GM21526 (cell line): ENCODE data around the gene OR2J1.
"Not testable (repeated sequence)": the region's sequence is repeated elsewhere in the genome, so short reads cannot be mapped to it uniquely, and the experiment has no call there.

ENCODE experiments used
- ATAC-seq: cut with Tn5 transposase; IDR thresholded peaks from one replicate; pipeline ENCODE4 v1.9.1; 2021; ENCODE audit warnings: moderate library complexity; ENCODE audit not compliant: unreplicated experiment, low FRiP score

Gene OR2J1

DNA sequence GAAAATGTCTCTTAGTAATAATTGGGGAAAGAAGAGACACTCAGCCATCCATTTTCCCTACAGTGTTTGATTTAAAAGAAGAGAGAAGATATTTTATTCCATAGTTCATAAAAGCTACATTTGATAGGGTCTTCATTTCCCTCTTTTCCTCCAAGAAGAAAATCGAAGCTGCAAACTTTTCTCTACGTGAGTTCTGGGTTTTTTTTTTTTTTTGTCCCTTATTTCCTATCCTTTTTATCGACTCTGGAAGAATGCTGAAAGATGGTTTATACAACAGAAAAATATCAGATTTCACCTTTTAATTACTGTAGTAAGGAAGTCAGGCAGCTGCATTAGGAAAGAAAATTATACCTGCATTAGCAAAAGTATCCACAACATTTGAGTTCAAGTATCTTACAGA is at the start of gene OR2J1:
Gene OR2J1, plus strand, starts transcription at position 301 of the 400 bp plus-strand sequence. CDS start 1,453 bp downstream, outside the sequence.
- ATAC-seq = no peak

DNA sequence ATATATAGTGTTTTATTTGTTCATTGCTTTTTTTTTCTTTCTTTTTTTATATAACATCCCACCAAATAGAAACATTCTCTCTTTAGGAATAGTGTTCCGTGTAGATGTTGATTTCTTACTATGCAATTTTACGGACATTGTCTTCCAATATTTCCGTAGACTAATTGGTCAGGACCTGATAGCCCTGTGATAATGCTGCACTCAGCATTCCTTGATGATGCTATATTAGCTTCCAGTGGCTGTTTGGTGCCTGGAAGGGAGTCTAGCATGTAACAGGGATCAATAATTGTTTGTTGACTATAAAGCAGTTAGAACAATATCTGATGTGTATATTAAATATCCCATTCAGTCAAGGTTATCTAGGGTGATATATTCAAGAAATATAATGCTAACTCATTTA is 47.6 kb upstream of the OR2J1 start:
- no peak for ATAC-seq

DNA sequence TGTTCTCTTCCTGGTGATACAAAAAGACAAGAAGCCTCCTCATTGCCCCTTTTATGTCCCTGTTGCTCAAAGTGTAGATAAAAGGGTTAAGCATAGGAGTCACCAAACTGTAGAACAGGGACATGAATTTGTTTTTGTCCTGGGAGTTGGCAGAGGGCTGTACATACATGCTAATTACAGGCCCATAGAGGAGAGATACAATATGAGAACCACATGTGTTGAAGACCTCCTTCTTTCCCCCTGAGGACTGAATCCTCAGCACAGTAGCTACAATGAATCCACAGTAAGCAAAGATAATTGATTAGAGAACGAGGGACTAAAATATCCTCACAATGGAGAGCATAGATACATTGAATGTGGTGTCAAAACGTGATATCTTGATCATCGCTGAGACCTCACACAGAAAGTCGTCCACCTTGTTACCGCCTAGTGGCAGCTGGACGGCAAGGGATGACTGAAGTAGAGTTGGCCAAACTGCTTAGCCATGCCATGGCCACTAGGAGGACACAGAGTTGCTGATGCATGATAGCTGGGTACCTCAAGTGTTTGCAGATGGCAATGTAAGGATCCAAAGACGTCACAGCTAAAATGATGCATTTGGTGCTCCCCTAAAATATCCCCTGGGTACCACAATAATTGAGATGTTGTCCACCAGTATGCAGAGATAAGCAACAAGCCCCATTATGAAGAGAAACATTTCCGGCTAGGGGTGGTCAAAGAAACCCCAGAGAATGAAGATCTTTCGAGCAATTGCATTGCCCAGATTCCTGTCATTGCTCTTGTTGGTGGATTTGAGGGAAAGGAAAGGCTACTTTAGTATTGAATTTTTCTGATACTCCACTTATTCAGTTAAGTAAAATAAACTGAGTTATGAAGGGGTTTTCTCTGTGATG is 27.2 kb upstream of the OR2J1 start:
- no peak for ATAC-seq

DNA sequence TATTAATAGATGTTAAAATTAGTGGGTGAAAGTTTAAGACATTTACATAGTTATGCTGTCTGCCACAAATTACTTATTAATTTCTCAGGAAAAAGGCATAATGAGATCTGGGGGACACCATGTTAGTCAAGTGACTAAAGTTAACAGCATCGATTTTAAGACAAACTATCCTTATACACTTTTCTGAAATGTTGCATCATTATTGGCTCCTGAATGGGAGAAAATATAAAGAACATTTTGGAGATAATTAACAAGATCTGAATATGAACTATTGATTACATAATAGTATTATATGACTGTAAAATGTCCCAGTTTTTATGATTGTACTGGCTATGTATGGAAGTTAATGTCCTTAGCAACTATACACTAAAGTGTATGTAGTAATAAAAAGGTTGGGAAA is 20.1 kb upstream of the OR2J1 start:
- no peak for ATAC-seq

DNA sequence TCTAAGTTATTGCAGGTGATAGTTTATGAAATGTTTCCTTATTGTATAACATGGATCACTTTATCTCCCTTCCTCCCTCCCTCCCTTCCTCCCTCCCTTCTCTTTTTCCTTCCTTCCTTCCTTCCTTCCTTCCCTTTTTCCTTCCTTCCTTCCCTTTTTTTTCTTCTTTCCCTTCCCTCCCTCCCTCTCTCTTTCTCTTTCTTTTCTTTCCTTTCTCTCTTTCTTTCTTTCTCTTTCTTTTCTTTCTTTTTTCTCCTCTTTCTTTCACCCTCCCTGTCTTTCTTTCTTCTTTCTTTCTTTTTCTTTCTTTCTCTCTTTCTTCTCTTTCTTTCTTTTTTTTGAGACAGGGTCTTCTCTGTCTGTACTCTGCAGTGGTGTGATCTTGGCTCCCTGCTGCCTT is 18.0 kb upstream of the OR2J1 start:
- no peak for ATAC-seq

DNA sequence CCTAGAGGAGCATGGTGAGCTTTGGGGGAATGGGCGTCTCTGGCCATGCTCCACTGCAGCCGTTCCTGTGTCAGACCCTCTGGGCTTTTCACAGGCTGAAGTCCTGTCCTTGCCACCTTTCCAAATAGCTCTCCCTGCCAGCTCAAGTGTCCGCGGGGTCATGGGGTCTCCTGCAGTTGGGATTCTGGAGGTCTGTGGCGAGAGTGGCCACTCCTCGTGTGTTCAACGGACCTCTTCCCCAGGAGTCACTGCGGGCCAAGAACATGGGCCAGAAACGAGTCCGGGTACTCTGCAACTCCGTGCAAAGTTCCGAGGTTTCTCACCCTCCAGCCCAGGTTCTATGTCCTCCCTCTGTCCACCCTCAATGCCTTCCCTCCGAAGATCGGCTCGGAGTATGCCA is 16.8 kb upstream of the OR2J1 start:
- no peak for ATAC-seq

DNA sequence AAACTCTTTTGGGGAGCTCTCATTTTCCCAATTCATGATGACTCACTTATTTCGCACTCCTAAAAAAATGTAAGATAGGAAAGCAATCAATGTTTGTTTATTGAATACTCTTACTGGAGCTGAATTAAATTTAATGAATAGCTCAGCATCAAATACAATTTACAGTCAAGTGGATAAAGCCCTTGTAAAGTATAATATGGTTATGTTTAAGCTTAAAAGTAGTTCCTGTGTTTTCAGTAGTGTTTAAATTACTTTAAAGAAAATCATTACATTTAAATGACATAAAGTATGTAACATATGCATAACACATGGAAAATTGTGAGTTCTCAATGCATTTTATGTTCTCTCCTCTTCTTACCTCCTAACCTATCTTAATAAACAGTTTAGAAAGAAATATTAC is 12.1 kb upstream of the OR2J1 start, which contains the start of gene OR2B3:
Gene OR2B3, minus strand, starts transcription at position 101 of the 400 bp plus-strand sequence. Its CDS starts 65 bp downstream, at position 36.
- ATAC-seq = no peak

DNA sequence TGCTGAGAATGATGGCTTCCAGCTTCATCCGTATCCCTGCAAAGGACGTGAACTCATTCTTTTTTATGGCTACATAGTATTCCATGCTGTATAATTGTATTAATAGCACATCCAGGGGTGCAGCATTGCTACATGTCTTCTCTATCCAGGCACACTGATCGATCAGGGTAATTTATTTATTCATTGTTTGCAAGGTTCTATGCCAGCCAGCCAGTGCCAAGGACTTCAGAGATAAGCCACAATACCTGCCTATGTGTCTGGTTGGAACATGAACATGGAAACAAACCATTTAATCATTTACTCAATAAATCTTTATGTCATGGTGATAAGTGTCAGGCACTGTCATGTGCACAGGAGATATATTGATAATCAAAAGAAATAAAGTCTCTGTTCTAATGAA is 6.3 kb upstream of the OR2J1 start:
- ATAC-seq = no peak

DNA sequence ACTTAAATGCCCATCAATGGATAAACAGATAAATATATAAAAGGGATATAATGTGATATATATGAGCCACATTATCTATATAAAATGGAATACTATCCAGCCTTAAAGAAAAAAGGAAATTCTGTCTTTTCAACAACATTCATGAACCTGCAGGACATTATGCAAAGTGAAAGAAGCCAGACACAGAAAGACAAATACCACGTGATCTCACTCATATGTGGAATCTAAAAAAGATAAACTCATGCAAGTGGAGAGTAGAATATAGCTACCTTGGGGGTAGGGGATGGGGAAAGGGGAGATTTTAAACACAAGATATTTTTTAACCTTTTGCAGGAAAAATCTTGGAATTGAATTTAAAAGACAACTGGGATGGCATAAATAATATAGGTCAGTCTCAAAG is 1.5 kb upstream of the OR2J1 start:
- no peak for ATAC-seq

DNA sequence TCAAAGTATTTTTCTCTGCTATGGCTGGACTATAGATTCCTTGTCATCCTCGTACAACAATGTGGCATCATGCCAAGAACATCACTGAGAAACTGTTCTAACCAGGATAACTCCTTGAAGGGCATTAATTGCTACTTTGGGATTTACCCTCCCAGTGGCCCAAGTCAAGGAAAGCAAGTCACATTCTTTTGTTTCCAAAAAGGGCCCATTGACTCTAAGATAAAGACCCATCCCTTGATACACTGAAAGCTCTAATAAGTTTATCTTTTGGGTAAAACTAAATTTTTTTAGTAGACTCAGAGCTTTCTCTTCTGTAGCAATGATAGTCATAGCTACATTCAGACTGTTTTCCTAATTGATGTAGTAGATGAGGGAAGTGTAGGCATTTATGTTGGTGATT is 8.5 kb downstream of the OR2J1 start, which contains the start of gene OR2J3:
Gene OR2J3, plus strand, starts transcription at position 301 of the 400 bp plus-strand sequence. CDS start 3,833 bp downstream, outside the sequence.
- ATAC-seq = no peak

DNA sequence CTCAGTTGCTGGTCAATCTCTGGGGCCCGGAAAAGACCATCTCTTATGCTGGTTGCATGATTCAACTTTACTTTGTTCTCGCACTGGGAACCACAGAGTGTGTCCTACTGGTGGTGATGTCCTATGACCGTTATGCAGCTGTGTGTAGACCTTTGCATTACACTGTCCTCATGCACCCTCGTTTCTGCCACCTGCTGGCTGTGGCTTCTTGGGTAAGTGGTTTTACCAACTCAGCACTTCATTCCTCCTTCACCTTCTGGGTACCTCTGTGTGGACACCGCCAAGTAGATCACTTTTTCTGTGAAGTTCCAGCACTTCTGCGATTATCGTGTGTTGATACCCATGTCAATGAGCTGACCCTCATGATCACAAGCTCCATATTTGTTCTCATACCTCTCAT is 12.8 kb downstream of the OR2J1 start:
- ATAC-seq = no peak

DNA sequence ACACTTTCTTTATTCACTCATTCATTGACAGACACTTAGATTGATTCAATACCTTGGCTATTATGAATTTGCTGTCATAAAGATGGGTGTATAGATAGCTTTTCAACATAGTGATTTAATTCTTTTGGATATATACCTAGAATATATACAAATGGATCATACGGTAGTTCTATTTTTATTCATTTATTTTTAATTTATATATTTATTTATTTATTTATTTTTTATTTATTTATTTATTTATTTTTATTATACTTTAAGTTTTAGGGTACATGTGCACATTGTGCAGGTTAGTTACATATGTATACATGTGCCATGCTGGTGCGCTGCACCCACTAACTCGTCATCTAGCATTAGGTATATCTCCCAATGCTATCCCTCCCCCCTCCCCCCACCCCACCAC is 15.7 kb downstream of the OR2J1 start:
- ATAC-seq = not testable (repeated sequence)

DNA sequence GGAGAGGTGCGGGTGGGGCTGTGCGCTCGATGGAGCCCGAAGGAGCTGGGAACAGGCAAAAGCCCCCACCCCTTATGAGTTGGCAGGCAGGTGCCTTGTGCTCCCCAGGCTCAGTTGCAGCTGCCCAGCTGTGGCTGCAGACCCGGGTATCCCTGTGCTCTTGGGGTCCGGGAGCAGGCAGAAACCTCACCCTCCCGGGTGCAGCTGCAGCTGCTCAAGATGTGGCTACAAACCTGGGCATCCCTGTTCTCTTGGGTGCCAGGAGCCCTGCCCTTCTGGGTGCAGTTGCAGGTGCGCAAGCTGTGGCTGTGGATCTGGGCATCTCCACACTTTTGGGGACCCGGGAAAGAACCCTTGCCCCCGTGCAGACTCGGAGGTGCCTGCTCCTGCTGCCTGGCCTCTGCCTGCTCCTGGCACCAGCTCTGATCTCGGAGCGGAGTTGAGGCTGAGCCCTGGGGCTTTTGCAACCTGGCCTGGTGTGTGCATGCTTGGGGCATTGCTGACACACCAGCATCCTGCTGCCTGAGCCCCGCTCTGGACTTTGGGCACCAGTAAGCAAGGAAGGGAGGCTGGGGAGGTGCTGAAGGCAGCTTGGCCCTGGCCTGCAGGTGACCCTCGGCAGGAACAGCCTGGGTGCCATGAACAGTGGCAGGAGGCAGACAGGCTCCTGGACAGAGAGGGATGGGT is 30.2 kb downstream of the OR2J1 start:
- no peak for ATAC-seq

DNA sequence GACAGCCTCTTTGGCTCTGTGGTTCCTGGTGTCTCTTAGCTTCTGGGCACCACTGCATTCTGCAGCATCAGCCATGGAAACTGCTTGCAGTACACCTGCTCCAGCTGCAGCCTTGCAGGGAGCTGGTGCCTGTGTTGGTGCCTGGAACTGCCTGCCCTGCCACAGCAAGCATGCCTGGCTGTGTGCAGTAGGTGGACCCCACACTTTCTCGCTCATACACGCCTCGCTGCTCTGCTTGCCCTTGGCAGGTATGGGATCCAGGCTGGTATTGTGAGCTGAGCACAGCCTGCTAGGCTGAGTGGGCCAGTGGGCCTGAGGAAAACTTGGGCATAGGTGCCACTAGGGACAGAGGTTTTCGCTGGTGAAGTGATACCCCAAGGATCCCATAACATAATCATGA is 31.4 kb downstream of the OR2J1 start:
- ATAC-seq = no peak

DNA sequence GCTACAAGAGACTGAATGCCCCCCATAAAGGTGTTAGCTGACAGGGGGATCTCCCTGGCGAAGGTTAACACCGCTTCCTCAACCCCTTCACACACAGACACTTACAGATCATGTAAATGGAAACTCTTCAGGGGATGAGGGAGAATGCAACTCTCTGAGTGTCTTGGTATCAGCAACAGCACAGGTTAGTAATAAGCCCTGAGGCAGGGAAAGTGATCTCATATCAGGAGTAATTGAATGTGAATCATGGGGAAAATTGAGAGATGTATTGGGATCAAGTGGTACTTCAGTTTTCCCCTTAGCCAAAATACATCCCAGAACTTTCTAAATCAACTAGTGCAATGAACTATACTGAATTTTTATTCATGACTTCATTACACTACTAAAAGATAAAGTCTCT is 32.4 kb downstream of the OR2J1 start:
- ATAC-seq = no peak

DNA sequence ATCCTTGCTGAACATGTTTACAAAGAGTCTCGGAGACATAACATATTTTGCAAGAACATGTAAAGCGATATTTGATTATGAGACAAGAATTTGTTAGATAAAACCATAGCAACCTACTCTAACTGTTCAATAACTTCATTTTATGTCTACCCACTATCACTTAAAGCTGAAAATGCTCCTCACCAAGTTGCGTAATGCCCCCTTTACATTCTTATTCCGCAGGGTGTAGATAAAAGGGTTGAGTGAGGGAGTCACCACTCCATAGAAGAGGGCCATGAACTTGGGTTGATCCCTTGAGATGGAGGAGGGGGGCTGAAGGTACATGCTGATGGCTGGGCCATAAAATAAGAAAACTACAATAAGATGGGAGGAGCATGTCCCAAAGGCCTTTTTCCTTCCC is 38.4 kb downstream of the OR2J1 start:
- ATAC-seq = no peak

DNA sequence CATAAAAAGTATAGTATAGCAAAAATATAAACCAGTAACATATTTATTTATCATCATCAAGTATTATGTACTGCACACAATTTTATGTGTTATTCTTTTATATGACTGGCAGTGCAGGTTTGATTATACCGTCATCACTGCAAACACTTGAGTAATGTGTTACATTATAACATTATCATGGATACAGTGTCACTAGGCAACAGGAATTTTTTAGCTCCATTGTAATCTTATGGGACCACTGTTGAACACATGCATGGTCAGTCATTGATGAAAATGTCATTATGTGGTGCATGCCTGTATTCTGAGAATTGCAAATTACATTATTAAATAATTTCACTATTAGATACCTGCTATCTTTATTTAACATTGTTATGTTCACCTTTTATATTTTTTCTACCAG is 42.3 kb downstream of the OR2J1 start:
- ATAC-seq = no peak

DNA sequence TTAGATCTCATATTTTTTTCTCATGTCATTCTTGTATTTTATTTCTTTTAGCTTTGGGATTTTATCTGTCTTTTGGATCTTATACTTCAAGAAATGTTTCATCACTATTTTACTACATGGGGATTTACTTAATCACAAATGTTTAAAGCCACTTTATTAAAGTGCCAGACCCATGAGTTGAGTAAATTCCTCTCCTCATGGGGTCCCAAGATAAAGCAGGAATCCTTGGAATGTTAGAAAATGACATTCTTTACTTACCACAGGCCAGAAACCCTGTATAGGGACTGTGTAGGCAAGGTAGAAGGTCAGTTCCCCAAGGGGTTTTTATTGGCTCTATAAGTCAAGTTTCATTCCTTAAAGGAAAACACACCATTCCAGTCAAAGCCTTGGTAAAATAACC is 43.0 kb downstream of the OR2J1 start:
- no peak for ATAC-seq

DNA sequence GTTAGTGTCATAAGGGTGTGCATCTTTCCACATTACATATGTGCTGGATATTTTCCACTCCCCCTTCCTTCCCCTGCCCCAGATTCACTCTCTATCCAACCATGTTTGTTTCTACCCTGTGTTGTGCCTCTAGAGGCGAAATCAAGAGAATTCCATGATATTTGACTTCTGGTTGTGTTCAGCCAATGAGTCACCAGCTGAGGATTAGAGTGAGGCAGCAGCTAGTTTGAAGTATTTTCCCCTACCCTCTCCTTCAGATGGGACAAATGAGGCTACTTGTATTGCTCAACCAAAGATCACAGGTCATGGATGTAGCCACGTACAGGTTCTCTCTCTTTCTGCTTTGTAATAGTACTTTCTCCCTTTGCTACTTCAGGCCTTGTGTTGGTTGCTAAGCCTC is 46.9 kb downstream of the OR2J1 start:
- no peak for ATAC-seq

DNA sequence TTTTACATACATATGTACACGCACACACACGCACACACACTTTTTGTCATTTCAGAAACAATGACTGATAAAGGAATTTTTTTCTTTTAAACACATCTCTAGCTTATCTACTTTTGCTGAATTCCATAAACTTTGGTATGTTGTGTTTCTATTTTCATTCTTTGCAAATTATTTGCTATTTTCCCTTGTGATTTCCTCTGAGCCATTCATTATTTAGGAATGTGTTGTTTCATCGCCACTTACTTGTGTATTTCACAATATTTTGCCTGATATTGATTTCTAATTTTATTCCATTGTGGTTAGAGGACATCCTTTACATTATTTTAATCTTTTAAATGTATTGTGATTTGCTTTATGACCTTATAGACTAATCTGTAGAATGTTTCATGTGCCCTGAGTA is 47.8 kb downstream of the OR2J1 start:
- no peak for ATAC-seq

DNA sequence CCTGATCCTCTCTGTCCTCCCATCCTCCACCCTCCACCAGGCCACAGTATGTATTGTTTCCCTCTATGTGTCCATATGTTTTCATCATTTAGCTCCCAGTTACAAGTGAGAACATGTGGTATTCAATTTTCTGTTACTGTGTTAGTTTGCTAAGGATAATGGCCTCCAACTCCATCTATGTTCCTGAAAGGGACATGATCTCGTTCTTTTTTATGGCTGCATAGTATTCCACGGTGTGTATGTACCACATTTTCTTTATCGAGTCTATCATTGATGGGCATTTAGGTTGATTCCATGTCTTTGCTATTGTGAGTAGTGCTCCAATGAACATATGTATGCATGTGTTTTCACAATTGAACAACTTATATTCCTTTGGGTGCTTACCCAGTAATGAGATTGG is 50.2 kb downstream of the OR2J1 start:
- not testable (repeated sequence) for ATAC-seq
